Panc1 (cell line): ENCODE measurements around the gene PRKACA. TPM values are rescaled to one million over a fixed set of nuclear protein-coding genes. Genes with fewer than 3 reads are reported as not detected.

Experiments
- ATAC-seq: fragments of 200-7000 bp; cut with Tn5 transposase; 2 replicates; pipeline ENCODE4 v1.9.1; 2020; ENCODE audit warnings: mild to moderate bottlenecking, moderate library complexity
- BruUV-seq: library from RNA; stranded (reverse); fragments of 400-500 nt; replicated peaks from 2 replicates; lab custom pipeline; 2021; lab: Mats Ljungman, UMichigan
- CTCF ChIA-PET: fragments of 300-600 bp; sonication (Branson Sonifier 250); formaldehyde crosslinking; loops from one replicate; lab custom pipeline; 2022; ENCODE audit warnings: antibody characterized with exemption; lab: Charles Lee
- POLR2A ChIA-PET: fragments of 300-600 bp; sonication (Branson Sonifier 250); formaldehyde crosslinking; loops from one replicate; lab custom pipeline; 2022; ENCODE audit warnings: antibody characterized with exemption; lab: Charles Lee
- DNase-seq: peaks from one replicate; pipeline ENCODE4 v3.0.0-alpha.2; 2010; ENCODE audit warnings: low read depth, low spot score
- H3K27ac ChIP-seq: 2 replicates; pipeline ENCODE4 v1.5.1; 2011; ENCODE audit warnings: mild to moderate bottlenecking, low read length, inconsistent platforms
- H3K27me3 ChIP-seq: fragments of 200-500 bp; sonication (Bioruptor generic); 2 replicates; pipeline ENCODE4 v1.6.0; 2014; ENCODE audit warnings: low read length, inconsistent platforms; ENCODE audit not compliant: control insufficient read depth, insufficient read depth
- H3K36me3 ChIP-seq: fragments of 200-500 bp; sonication (Bioruptor generic); 2 replicates; pipeline ENCODE4 v1.5.1; 2014; ENCODE audit warnings: inconsistent platforms, mild to moderate bottlenecking, low read length, moderate library complexity; ENCODE audit not compliant: control insufficient read depth, insufficient read depth
- H3K4me1 ChIP-seq: 2 replicates; pipeline ENCODE4 v1.5.1; 2011; ENCODE audit warnings: inconsistent platforms, mild to moderate bottlenecking, low read length, moderate library complexity; ENCODE audit not compliant: control insufficient read depth, insufficient read depth
- H3K4me3 ChIP-seq, 2 experiments: 2 replicates each; pipeline ENCODE4 v1.5.1; 2011 to 2012; ENCODE audit warnings: low read depth in 2 of 2, low read length in 2 of 2, mild to moderate bottlenecking in 2 of 2, inconsistent platforms in 1 of 2, moderate library complexity in 1 of 2
- H3K9me3 ChIP-seq: fragments of 200-500 bp; sonication (Bioruptor generic); 2 replicates; pipeline ENCODE4 v1.5.1; 2014; ENCODE audit warnings: low read depth, mild to moderate bottlenecking, inconsistent platforms, low read length, moderate library complexity; ENCODE audit not compliant: control insufficient read depth, insufficient read depth
- CTCF ChIP-seq: fragments of 450-650 bp; IDR thresholded peaks from 2 replicates; pipeline ENCODE4 v1.5.1; 2017; ENCODE audit warnings: mild to moderate bottlenecking
- POLR2AphosphoS5 ChIP-seq: IDR thresholded peaks from 2 replicates; pipeline ENCODE4 v1.6.1; 2012; ENCODE audit warnings: mild to moderate bottlenecking, low read depth, low read length, moderate library complexity
- SIN3A ChIP-seq: IDR thresholded peaks from 2 replicates; pipeline ENCODE4 v1.6.1; 2012; ENCODE audit warnings: low read depth, mild to moderate bottlenecking, low read length, moderate library complexity, borderline replicate concordance; ENCODE audit not compliant: insufficient read depth
- TCF7L2 ChIP-seq: IDR thresholded peaks from 2 replicates; pipeline ENCODE4 v1.6.1; 2011; ENCODE audit warnings: mild to moderate bottlenecking, low read depth, low read length, inconsistent platforms
- in situ Hi-C: cut with HindIII; loops from 2 replicates; pipeline ENCODE4 v1.10.0; 2016; ENCODE audit warnings: low sequenced_read_pairs, low pct_unique_long_range_greater_than_20kb
- intact Hi-C: fragments of 100-400 bp; cut with micrococcal nuclease; formaldehyde crosslinking; loops from one replicate; pipeline ENCODE4 v1.10.0; 2022; ENCODE audit not compliant: unreplicated experiment
- total RNA-seq: library from RNA; stranded (reverse); gene quantifications from one replicate; pipeline ENCODE4 v1.2.1, GENCODE V29; 2021; ENCODE audit not compliant: unreplicated experiment
- TF ChIP-seq, protein P1 (sequence below), 2 experiments: IDR thresholded peaks; 2 replicates each; pipeline ENCODE4 v1.6.1; 2011 to 2012; ENCODE audit warnings: low read depth in 2 of 2, control low read depth in 1 of 2, low read length in 1 of 2, mild to moderate bottlenecking in 1 of 2, moderate library complexity in 1 of 2; ENCODE audit not compliant: insufficient read depth in 1 of 2

The PRKACA gene
- total RNA-seq, 1 experiment from 2014 or later: 70.8 TPM

DNA sequence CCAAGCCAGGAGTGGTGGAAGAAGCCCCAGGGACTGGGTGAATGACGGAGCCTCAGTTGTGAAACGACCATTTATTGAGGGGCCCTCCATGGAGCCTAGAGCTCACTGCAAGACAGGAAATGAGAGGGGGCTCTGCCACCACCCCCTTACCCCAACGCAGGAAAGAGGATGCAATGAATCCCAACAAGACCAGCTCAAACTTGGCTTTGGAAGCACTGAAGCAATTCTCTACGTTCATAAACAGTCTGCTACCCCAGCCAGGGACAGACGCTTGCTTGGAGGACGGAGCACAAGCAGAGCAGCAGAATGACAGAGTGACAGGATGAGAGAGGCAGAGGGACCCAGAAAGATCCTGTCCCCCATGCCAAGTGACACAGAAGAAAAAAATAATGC lies 1.0 kb downstream of the PRKACA start:
- peak overlapping the region; percentile 68 for H3K27ac ChIP-seq
- POLR2A ChIA-PET: no interaction called here

GRCh38 chr19:14115756-14116155 lies 1.8 kb downstream of the PRKACA start:
- ChIA-PET POLR2A (interaction anchor here (0.6 to 0.9 kb wide), 2 partner anchors 13 to 19 kb away, joined by 3 to 5 read pairs; no protein-coding TSS in a partner anchor), CTCF (no interaction called here)
- Histone ChIP-seq H3K27ac (no peak overlapping the region), H3K27me3 (no peaks in the 10 kb centered on the region), H3K4me1 (peaks cover 42% of the 10 kb centered on the region), H3K9me3 (no peaks in the 10 kb centered on the region), H3K4me3 (no peak overlapping the region; a peak in 1 of 4 replicates), H3K36me3 (no peaks in the 10 kb centered on the region)
- DNase-seq: no peak
- in situ Hi-C loops: no loop called here
- no peak for ATAC-seq
- no TSS peak for BruUV-seq
- TF ChIP-seq, protein P1, sequence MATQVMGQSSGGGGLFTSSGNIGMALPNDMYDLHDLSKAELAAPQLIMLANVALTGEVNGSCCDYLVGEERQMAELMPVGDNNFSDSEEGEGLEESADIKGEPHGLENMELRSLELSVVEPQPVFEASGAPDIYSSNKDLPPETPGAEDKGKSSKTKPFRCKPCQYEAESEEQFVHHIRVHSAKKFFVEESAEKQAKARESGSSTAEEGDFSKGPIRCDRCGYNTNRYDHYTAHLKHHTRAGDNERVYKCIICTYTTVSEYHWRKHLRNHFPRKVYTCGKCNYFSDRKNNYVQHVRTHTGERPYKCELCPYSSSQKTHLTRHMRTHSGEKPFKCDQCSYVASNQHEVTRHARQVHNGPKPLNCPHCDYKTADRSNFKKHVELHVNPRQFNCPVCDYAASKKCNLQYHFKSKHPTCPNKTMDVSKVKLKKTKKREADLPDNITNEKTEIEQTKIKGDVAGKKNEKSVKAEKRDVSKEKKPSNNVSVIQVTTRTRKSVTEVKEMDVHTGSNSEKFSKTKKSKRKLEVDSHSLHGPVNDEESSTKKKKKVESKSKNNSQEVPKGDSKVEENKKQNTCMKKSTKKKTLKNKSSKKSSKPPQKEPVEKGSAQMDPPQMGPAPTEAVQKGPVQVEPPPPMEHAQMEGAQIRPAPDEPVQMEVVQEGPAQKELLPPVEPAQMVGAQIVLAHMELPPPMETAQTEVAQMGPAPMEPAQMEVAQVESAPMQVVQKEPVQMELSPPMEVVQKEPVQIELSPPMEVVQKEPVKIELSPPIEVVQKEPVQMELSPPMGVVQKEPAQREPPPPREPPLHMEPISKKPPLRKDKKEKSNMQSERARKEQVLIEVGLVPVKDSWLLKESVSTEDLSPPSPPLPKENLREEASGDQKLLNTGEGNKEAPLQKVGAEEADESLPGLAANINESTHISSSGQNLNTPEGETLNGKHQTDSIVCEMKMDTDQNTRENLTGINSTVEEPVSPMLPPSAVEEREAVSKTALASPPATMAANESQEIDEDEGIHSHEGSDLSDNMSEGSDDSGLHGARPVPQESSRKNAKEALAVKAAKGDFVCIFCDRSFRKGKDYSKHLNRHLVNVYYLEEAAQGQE (IDR thresholded peaks at IDR 0.05; ENCODE audit: insufficient read depth in 1 of 2, low read depth in 2 of 2, low read length in 1 of 2): no peak
- no peak for TF ChIP-seq SIN3A
- TF ChIP-seq CTCF: no peak
- no peak for TF ChIP-seq POLR2AphosphoS5
- TF ChIP-seq TCF7L2: no peak
- intact Hi-C loops: no loop called here

More for the DNA sequence above, 1.0 kb downstream of the PRKACA start:
- intact Hi-C loops (no loop called here), in situ Hi-C loops (no loop called here)
- no TSS peak for BruUV-seq
- no peaks in the 10 kb centered on the region for H3K27me3 ChIP-seq
- TF ChIP-seq, protein P1 (IDR thresholded peaks at IDR 0.05; ENCODE audit: insufficient read depth in 1 of 2, low read depth in 2 of 2, low read length in 1 of 2): no peak
- TF ChIP-seq SIN3A: no peak
- TF ChIP-seq CTCF: no peak
- no peak for TF ChIP-seq TCF7L2
- TF ChIP-seq POLR2AphosphoS5: no peak
- DNase-seq (no peak), ATAC-seq (no peak)
- H3K4me3 ChIP-seq: peak overlapping the region; percentile 62 to 65
- CTCF ChIA-PET: no interaction called here
- H3K36me3 ChIP-seq: no peaks in the 10 kb centered on the region
- peaks cover 42% of the 10 kb centered on the region for H3K4me1 ChIP-seq
- H3K9me3 ChIP-seq: no peaks in the 10 kb centered on the region
